ENCODE measurements around the gene MEGF6.
A peak's percentile ranks its signal among the peaks of the same experiment; 100 is the strongest.

Gene MEGF6

GRCh38 chr1:3505161-3505560 lies 106.1 kb downstream of the MEGF6 start:
- ATAC-seq (ENCODE audit: low read depth) = no peak
- peaks cover 12% of the 10 kb centered on the region for H3K4me1 ChIP-seq (ENCODE audit: insufficient read depth, poor library complexity, severe bottlenecking)
- H3K27ac ChIP-seq (ENCODE audit: poor library complexity, severe bottlenecking) = no peak overlapping the region
- H3K36me3 ChIP-seq (ENCODE audit: low read depth) = no peaks in the 10 kb centered on the region
- no peak for TF ChIP-seq CTCF (IDR thresholded peaks at IDR 0.05; ENCODE audit: poor library complexity, severe bottlenecking)
- no peak overlapping the region for H3K4me3 ChIP-seq (ENCODE audit: severe bottlenecking)
- H3K27me3 ChIP-seq (ENCODE audit: insufficient read depth, poor library complexity, severe bottlenecking) = no peaks in the 10 kb centered on the region
- H3K9me3 ChIP-seq (ENCODE audit: severe bottlenecking) = no peaks in the 10 kb centered on the region
- no peak for DNase-seq (ENCODE audit: low spot score)

- H3K9me3 ChIP-seq (ENCODE audit: severe bottlenecking) = no peaks in the 10 kb centered on the region
- no peak overlapping the region for H3K4me3 ChIP-seq (ENCODE audit: severe bottlenecking)
- TF ChIP-seq CTCF (IDR thresholded peaks at IDR 0.05; ENCODE audit: poor library complexity, severe bottlenecking) = no peak
- H3K27ac ChIP-seq (ENCODE audit: poor library complexity, severe bottlenecking) = peak overlapping the region; percentile 35
- peaks cover 12% of the 10 kb centered on the region for H3K4me1 ChIP-seq (ENCODE audit: insufficient read depth, poor library complexity, severe bottlenecking)
- DNase-seq (ENCODE audit: low spot score) (no peak), ATAC-seq (ENCODE audit: low read depth) (no peak)
- H3K27me3 ChIP-seq (ENCODE audit: insufficient read depth, poor library complexity, severe bottlenecking) = no peaks in the 10 kb centered on the region
- no peaks in the 10 kb centered on the region for H3K36me3 ChIP-seq (ENCODE audit: low read depth)
Observed at GRCh38 chr1:3504822-3505153, 106.5 kb downstream of the MEGF6 start.

GRCh38 chr1:3504151-3504821 lies 107.0 kb downstream of the MEGF6 start:
- Histone ChIP-seq H3K27me3 (ENCODE audit: insufficient read depth, poor library complexity, severe bottlenecking) (no peaks in the 10 kb centered on the region), H3K4me3 (ENCODE audit: severe bottlenecking) (no peak overlapping the region), H3K9me3 (ENCODE audit: severe bottlenecking) (no peaks in the 10 kb centered on the region), H3K27ac (ENCODE audit: poor library complexity, severe bottlenecking) (peak overlapping the region; percentile 35), H3K36me3 (ENCODE audit: low read depth) (no peaks in the 10 kb centered on the region), H3K4me1 (ENCODE audit: insufficient read depth, poor library complexity, severe bottlenecking) (peaks cover 12% of the 10 kb centered on the region)
- ATAC-seq (ENCODE audit: low read depth) (peak; percentile 89), DNase-seq (ENCODE audit: low spot score) (no peak)
- TF ChIP-seq CTCF (IDR thresholded peaks at IDR 0.05; ENCODE audit: poor library complexity, severe bottlenecking) = no peak

GRCh38 chr1:3503525-3503886 lies 107.8 kb downstream of the MEGF6 start:
- ATAC-seq (ENCODE audit: low read depth) = no peak
- peaks cover 12% of the 10 kb centered on the region for H3K4me1 ChIP-seq (ENCODE audit: insufficient read depth, poor library complexity, severe bottlenecking)
- no peaks in the 10 kb centered on the region for H3K9me3 ChIP-seq (ENCODE audit: severe bottlenecking)

More at GRCh38 chr1:3503525-3503886, 107.8 kb downstream of the MEGF6 start:
- no peak overlapping the region for H3K4me3 ChIP-seq (ENCODE audit: severe bottlenecking)
- no peak for TF ChIP-seq CTCF (IDR thresholded peaks at IDR 0.05; ENCODE audit: poor library complexity, severe bottlenecking)
- H3K27ac ChIP-seq (ENCODE audit: poor library complexity, severe bottlenecking) = peak overlapping the region; percentile 35
- no peaks in the 10 kb centered on the region for H3K27me3 ChIP-seq (ENCODE audit: insufficient read depth, poor library complexity, severe bottlenecking)
- DNase-seq (ENCODE audit: low spot score) = no peak
- no peaks in the 10 kb centered on the region for H3K36me3 ChIP-seq (ENCODE audit: low read depth)
